Activated naive CD4-positive, alpha-beta T cell treated with anti-CD3 and anti-CD28 coated beads, Interleukin-2, amount 50 U/mL, for 24 hours (primary cell): Measurements from ENCODE around the gene ATP5MC2.
"Not testable (repeated sequence)": the region's sequence is repeated elsewhere in the genome, so short reads cannot be mapped to it uniquely, and the experiment has no call there.

Experiments used
- H3K27ac Mint-ChIP-seq: one replicate; pipeline ENCODE4 v1.8.0; 2021; ENCODE audit warnings: mild to moderate bottlenecking, mixed read lengths
- H3K27me3 Mint-ChIP-seq: one replicate; pipeline ENCODE4 v1.8.0; 2021; ENCODE audit warnings: mixed read lengths
- H3K36me3 Mint-ChIP-seq: one replicate; pipeline ENCODE4 v1.8.0; 2021; ENCODE audit warnings: mixed read lengths
- H3K4me1 Mint-ChIP-seq: one replicate; pipeline ENCODE4 v1.8.0; 2021; ENCODE audit warnings: mixed read lengths
- H3K4me3 Mint-ChIP-seq: one replicate; pipeline ENCODE4 v1.8.0; 2021; ENCODE audit warnings: mild to moderate bottlenecking, mixed read lengths
- H3K9me3 Mint-ChIP-seq: one replicate; pipeline ENCODE4 v1.8.0; 2021; ENCODE audit warnings: mixed read lengths

ATP5MC2 gene

DNA sequence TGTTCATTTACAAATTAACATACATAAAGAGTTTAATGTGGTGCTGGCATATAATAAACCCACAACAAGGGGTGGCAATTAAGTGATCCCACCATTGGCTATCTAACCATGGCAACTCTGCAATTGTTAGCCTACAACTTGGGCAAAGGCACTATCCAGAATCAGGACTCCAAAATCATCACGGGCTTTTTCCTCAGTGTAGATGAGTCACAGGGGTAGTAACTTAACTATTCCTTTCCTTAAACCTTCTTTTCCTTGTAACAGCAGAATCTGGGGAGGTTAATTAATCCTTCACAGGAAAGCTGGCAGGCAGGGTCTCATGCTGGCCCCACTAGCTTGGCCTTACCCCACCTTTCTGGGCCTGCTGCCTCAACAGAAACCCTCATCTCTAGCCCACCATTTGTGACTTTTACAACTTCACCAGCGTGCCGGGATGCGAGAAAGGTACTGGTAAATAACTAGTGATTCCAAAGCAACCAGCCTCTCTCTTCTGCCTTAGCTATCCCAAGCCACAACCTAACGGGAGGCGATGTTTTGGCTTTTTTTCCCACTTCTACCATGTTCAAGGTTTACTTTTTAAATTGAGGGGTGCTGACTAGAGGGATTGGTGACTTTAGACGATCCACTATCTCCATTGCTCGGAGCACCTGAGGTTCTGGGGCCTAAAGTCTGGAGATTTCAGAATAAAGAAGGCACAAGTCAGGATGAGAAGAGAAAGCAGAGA lies 744 bp downstream of the ATP5MC2 start:
- Mint-ChIP-seq H3K9me3 (no peaks in the 10 kb centered on the region), H3K27me3 (peaks cover 9% of the 10 kb centered on the region), H3K4me1 (peaks cover 29% of the 10 kb centered on the region), H3K36me3 (peaks cover 10% of the 10 kb centered on the region), H3K27ac (peak overlapping the region; percentile 97), H3K4me3 (peak overlapping the region; percentile 92)

DNA sequence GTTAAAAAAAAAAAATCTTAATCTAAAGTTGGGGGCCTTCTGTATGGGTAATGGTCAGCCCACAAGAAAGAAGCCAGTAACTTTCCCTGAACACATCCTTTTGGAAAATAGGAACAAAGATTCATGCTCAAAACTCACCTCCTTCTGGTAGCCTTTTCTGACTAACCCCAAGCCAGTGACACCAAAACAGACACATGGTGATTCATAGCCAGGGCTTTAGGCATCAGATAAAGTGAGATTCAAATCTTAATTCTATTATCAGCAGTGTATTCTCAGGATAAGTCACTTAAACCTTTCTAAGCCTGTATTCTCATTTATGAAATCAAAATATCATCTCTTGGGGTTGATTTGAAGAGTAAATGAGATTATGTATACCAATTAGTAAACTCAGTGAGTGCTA lies 4.9 kb downstream of the ATP5MC2 start:
- no peak overlapping the region for H3K4me3 Mint-ChIP-seq
- H3K27ac Mint-ChIP-seq, result peak overlapping the region; percentile 51
- peaks cover 13% of the 10 kb centered on the region for H3K36me3 Mint-ChIP-seq
- peaks cover 25% of the 10 kb centered on the region for H3K4me1 Mint-ChIP-seq
- peaks cover under 1% of the 10 kb centered on the region for H3K27me3 Mint-ChIP-seq
- no peaks in the 10 kb centered on the region for H3K9me3 Mint-ChIP-seq

DNA sequence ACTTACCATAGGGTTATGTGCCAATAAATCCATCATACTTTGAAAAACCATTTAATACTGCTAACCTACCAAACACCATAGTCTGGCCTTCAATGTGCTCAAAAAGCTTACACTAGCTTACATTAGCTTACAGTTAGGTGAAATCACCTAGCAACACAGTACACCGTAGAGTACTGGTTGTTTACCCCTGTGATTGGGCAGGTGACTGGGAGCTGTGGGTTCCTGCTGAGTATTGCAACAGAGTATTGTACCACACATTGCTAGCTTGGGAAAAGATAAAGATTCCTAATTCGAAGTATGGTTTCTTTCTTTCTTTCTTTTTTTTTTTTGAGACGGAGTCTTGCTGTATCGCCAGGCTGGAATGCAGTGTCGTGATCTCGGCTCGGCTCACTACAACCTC lies 5.6 kb downstream of the ATP5MC2 start:
- peak overlapping the region; percentile 55 for H3K27ac Mint-ChIP-seq
- no peaks in the 10 kb centered on the region for H3K27me3 Mint-ChIP-seq
- H3K4me3 Mint-ChIP-seq, result no peak overlapping the region
- peaks cover 25% of the 10 kb centered on the region for H3K4me1 Mint-ChIP-seq
- H3K9me3 Mint-ChIP-seq, result no peaks in the 10 kb centered on the region
- peaks cover 13% of the 10 kb centered on the region for H3K36me3 Mint-ChIP-seq

DNA sequence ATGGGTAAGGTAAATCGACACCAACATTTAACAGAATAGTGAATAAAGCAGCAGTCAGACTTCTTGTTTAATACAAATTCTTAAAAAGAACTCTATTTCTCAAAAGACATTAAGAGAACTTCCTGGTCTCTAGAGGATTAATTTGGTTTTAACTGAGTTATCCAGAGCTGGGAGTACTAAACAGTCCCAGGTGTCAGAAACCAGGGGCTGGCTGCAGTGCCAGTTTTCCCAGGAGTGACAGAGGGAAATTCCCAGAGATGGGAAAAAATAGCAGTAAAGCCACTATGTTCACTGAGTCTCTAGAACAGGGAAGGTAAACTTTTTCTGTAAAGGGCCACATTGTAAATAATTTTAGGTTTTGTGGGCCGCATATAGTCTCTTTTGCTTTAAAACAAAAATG lies 8.8 kb downstream of the ATP5MC2 start:
- no peak overlapping the region for H3K4me3 Mint-ChIP-seq

DNA sequence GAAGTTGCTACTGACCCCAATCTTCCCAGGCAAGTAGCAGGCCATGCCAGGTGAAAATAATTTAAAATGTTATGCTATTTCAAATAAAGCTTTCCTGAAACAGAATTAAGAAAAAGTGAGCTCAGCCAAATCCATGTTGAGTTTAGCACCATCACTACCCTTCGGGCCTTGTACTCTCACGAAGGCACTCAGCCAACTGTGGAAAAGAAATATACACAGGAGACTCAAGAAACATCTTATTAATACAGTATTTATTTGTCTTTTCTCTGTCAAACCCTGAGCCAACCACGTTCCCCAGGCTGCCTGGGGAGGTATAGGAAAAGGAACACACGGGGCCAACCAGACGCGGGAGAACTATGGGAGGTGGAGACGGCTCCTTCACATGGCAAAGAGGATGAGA lies 10.9 kb downstream of the ATP5MC2 start:
- Mint-ChIP-seq H3K4me3 (no peak overlapping the region), H3K27me3 (no peaks in the 10 kb centered on the region), H3K9me3 (no peaks in the 10 kb centered on the region), H3K36me3 (peaks cover 15% of the 10 kb centered on the region), H3K27ac (no peak overlapping the region), H3K4me1 (no peaks in the 10 kb centered on the region)

More for the DNA sequence above, 8.8 kb downstream of the ATP5MC2 start:
- Mint-ChIP-seq H3K9me3 (no peaks in the 10 kb centered on the region), H3K36me3 (peaks cover 20% of the 10 kb centered on the region), H3K4me1 (peaks cover 5% of the 10 kb centered on the region), H3K27me3 (no peaks in the 10 kb centered on the region), H3K27ac (peak overlapping the region; percentile 76)

DNA sequence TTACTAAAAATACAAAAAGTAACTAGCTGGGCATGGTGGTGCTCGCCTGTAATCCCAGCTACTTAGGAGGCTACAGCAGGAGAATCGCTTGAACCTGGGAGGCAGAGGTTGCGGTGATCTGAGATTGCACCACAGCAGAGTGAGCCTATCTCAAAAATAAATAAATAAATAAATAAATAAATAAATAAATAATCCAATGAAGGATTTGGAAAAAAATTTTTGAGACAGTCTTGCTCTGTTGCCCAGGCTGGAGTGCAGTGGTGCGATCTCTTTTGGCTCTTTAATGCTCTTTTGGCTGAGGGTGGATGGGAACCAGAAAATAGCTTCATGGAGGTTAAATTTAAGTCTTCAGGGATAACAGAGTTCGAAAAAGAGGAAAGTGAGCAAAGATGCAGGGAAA lies 11.7 kb downstream of the ATP5MC2 start:
- Mint-ChIP-seq H3K36me3 (peaks cover 12% of the 10 kb centered on the region), H3K27ac (no peak overlapping the region), H3K4me3 (no peak overlapping the region), H3K27me3 (no peaks in the 10 kb centered on the region), H3K9me3 (no peaks in the 10 kb centered on the region), H3K4me1 (no peaks in the 10 kb centered on the region)

DNA sequence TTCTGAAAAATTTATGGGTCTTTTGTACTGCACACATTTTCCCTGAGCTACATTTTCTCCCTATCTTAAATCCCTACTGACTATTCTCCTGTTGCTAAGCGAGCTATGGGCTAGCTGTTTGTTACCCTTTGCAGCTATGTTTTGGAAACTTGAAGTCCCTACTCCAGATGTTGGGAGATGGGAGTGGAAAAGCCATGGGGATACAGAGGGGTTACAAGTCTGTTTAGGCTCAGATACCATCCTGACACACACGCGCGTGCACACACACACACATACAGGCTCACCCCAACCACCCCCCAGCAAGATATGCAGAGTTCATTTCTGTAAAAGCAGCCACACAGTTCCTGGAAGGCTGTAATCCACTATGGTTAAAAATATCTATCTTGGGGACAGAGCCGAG lies 15.8 kb downstream of the ATP5MC2 start:
- Mint-ChIP-seq H3K36me3 (peaks cover 10% of the 10 kb centered on the region), H3K27ac (no peak overlapping the region), H3K9me3 (no peaks in the 10 kb centered on the region), H3K4me1 (no peaks in the 10 kb centered on the region), H3K4me3 (no peak overlapping the region), H3K27me3 (no peaks in the 10 kb centered on the region)

DNA sequence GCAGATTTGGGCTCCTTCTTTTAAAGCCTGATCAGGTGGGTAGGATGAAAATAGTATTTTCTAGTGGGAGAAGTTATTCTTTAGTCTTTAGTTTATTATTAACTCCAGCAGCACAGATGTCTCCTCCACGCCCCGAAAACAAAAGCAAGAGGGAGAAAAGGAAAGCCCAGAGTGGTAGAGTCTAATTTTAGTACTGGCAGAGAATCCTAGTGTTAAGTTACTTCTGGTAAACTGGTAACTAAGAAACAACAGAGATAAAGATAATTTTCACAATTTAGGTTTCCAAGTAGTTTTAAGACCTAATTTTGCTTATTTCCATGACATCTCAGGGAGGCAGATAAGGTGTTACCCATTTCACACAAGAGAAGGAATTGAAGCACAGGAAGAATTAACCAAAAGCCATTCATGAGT lies 16.3 kb downstream of the ATP5MC2 start:
- peaks cover 9% of the 10 kb centered on the region for H3K36me3 Mint-ChIP-seq
- H3K27ac Mint-ChIP-seq, result peak overlapping the region; percentile 4
- H3K4me3 Mint-ChIP-seq, result no peak overlapping the region
- H3K4me1 Mint-ChIP-seq, result no peaks in the 10 kb centered on the region
- H3K9me3 Mint-ChIP-seq, result no peaks in the 10 kb centered on the region
- no peaks in the 10 kb centered on the region for H3K27me3 Mint-ChIP-seq

DNA sequence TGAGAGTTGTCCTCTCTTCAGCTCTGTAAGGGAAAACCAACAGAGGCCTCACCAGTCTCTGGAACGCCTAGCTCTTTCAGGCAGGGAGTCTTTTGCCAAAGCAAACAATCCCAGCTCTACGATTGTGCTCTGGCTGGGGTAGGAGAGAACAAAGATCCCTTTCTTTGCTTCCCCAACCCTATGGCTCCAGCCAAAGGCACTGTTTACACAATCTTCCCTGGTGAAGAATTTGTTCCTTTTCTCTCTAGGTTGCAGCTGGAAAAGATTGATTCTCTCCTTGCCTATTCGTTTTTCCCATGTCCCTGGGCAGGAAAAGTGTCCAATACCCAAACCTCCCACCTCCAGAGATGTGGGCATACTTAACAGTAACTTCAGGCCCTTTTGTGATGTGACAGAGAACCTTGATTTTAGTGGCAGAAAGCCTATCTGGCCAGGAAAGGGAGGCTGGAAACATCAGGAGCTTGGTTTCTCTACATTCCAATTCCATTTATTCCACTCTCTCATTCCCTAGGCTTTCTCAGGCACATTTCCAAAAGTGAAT lies 16.8 kb downstream of the ATP5MC2 start:
- Mint-ChIP-seq H3K27ac (peak overlapping the region; percentile 4), H3K27me3 (no peaks in the 10 kb centered on the region), H3K36me3 (peaks cover 6% of the 10 kb centered on the region), H3K9me3 (no peaks in the 10 kb centered on the region), H3K4me1 (no peaks in the 10 kb centered on the region), H3K4me3 (no peak overlapping the region)

DNA sequence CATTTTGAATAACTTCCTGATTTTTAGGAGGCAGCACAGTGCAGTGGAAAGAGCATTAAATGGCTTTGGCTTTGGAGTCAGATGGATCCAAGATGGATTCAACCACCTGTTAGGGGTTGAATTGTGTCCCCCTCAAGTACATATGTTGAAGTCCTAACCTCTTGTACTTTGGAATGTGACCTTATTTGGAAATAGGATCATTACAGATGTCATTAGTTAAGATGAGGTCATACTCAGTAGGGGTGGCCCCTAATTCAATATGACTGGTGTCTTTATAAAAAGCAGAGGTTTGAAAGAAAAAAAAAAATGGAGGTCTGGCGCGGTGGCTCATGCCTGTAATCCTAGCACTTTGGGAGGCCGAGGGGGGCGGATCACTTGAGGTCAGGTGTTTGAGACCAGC lies 18.8 kb downstream of the ATP5MC2 start:
- Mint-ChIP-seq H3K36me3 (no peaks in the 10 kb centered on the region), H3K4me1 (no peaks in the 10 kb centered on the region), H3K27me3 (no peaks in the 10 kb centered on the region), H3K9me3 (no peaks in the 10 kb centered on the region), H3K4me3 (no peak overlapping the region), H3K27ac (no peak overlapping the region)

DNA sequence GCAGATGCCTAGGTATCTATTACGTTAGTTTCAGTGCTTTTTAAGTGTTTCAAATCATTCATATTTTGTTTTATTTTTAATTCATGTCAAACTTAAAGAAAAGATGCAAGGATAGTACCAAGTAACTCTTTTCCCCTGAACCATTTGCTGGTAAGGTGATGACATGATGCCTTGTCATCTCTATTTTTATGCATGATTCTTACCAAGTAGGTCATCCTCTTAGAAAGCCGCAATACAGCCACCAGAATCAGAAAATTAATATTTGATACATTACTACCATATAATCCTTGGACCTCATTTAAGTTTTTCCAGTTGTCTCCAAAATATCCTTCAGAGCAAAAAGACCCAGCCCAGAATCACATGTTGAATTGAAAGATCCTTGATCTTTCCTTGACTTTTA lies 22.3 kb downstream of the ATP5MC2 start:
- H3K9me3 Mint-ChIP-seq, result no peaks in the 10 kb centered on the region
- H3K4me1 Mint-ChIP-seq, result no peaks in the 10 kb centered on the region
- no peak overlapping the region for H3K4me3 Mint-ChIP-seq
- no peak overlapping the region for H3K27ac Mint-ChIP-seq
- H3K27me3 Mint-ChIP-seq, result no peaks in the 10 kb centered on the region
- no peaks in the 10 kb centered on the region for H3K36me3 Mint-ChIP-seq

DNA sequence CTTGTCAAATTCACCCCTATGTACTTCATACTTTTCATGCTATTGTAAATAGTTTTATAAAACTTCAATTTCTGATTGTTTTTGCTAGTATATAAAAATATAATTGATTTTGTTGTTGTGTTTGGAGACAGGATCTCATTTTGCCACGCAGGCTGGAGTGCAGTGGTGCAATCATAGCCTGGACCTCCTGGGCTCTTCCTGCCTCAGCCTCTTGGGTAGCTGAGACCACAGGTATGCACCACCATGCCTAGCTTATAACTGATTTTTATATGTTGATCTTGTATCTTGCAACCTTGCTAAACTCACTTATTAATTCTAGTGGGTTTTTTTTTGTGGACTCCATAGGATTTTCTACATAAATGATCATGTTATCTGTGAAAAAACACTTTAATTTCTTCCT lies 23.5 kb downstream of the ATP5MC2 start:
- Mint-ChIP-seq H3K27ac (no peak overlapping the region), H3K27me3 (no peaks in the 10 kb centered on the region), H3K9me3 (no peaks in the 10 kb centered on the region), H3K4me3 (no peak overlapping the region), H3K4me1 (no peaks in the 10 kb centered on the region), H3K36me3 (no peaks in the 10 kb centered on the region)

DNA sequence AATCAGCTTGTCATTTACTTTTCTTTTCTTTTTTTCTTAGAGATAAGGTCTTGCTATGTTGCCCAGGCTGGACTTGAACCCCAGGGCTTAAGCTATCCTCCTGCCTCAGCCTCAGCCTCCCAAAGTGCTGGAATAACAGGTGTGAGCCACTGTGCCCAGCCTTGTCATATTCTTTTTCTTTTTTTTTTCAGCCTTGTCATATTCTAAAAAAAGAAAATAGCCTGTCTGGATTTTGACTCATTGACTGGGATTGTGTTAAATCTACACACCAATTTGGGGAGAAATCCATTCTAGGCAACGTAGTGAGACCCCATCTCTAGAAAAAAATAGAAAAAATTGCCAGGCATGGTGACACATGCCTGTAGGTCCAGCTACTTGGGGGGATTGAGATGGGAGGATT lies 24.1 kb downstream of the ATP5MC2 start:
- H3K36me3 Mint-ChIP-seq, result no peaks in the 10 kb centered on the region
- H3K27me3 Mint-ChIP-seq, result no peaks in the 10 kb centered on the region
- no peak overlapping the region for H3K4me3 Mint-ChIP-seq
- H3K27ac Mint-ChIP-seq, result no peak overlapping the region
- H3K9me3 Mint-ChIP-seq, result no peaks in the 10 kb centered on the region
- no peaks in the 10 kb centered on the region for H3K4me1 Mint-ChIP-seq

DNA sequence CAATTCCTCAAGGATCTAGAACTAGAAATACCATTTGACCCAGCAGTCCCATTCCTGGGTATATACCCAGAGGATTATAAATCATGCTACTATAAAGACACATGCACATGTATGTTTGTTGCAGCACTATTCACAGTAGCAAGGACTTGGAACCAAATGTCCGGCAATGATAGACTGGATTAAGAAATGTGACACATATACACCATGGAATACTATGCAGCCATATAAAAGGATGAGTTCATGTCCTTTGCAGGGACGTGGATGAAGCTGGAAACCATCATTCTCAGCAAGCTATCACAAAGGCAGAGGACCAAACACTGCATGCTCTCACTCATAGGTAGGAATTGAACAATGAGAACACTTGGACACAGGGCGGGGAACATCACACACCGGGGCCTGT lies 29.6 kb downstream of the ATP5MC2 start:
- not testable (repeated sequence) for H3K27ac Mint-ChIP-seq, H3K4me3 Mint-ChIP-seq, H3K36me3 Mint-ChIP-seq, H3K9me3 Mint-ChIP-seq, H3K27me3 Mint-ChIP-seq, H3K4me1 Mint-ChIP-seq

DNA sequence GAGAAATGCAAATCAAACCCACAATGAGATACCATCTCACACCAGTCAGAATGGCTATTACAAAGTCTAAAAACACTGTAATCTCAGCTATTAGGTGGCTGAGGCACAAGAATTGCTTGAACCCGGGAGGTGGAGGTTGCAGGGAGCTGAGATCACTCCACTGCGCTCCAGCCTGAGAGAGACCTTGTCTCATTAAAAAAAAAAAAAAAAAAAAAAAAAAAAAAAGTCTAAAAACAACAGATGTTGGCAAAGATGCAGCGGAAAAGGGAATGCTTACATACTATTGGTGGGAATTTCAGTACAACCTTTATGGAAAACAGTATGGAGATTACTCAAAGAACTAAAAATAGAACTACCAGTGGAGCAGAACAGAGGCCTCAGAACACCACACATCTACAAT lies 30.7 kb downstream of the ATP5MC2 start:
- Mint-ChIP-seq H3K27me3 (no peaks in the 10 kb centered on the region), H3K9me3 (no peaks in the 10 kb centered on the region), H3K27ac (no peak overlapping the region), H3K4me1 (no peaks in the 10 kb centered on the region), H3K36me3 (peaks cover under 1% of the 10 kb centered on the region), H3K4me3 (no peak overlapping the region)

DNA sequence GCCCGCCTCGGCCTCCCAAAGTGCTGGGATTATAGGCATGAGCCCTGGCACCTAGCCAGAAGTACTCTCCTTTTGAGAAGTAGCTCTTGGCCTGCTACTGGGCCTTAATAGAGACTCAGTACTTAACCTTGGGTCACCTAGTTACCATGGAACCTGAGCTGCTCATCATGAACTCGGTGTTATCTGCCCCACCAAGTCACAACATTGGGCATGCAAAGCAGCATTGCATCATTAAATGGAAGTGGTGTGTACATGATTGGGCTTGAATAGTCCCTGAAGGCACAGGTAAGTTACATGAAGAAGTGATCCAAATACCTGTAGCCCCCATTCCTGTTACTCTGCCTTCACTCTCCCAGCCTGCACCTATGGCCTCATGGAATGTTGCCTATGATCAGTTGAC lies 31.8 kb downstream of the ATP5MC2 start:
- H3K36me3 Mint-ChIP-seq, result peaks cover 1% of the 10 kb centered on the region
- H3K27ac Mint-ChIP-seq, result no peak overlapping the region
- no peak overlapping the region for H3K4me3 Mint-ChIP-seq
- no peaks in the 10 kb centered on the region for H3K27me3 Mint-ChIP-seq
- no peaks in the 10 kb centered on the region for H3K4me1 Mint-ChIP-seq
- no peaks in the 10 kb centered on the region for H3K9me3 Mint-ChIP-seq
